ENCODE measurements around the gene METAP1D.

- TF ChIP-seq, protein P1, sequence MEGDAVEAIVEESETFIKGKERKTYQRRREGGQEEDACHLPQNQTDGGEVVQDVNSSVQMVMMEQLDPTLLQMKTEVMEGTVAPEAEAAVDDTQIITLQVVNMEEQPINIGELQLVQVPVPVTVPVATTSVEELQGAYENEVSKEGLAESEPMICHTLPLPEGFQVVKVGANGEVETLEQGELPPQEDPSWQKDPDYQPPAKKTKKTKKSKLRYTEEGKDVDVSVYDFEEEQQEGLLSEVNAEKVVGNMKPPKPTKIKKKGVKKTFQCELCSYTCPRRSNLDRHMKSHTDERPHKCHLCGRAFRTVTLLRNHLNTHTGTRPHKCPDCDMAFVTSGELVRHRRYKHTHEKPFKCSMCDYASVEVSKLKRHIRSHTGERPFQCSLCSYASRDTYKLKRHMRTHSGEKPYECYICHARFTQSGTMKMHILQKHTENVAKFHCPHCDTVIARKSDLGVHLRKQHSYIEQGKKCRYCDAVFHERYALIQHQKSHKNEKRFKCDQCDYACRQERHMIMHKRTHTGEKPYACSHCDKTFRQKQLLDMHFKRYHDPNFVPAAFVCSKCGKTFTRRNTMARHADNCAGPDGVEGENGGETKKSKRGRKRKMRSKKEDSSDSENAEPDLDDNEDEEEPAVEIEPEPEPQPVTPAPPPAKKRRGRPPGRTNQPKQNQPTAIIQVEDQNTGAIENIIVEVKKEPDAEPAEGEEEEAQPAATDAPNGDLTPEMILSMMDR (IDR thresholded peaks at IDR 0.05; ENCODE audit: insufficient read depth, low read length, poor library complexity, severe bottlenecking), result no peak
- no peak for TF ChIP-seq EZH2phosphoT487 (conservative IDR thresholded peaks at IDR 0.05; ENCODE audit: low read length)
These were observed 81.0 kb downstream of the METAP1D start for GRCh38 chr2:172080641-172081220.
